Bronchial epithelial cell (primary cell): ENCODE measurements around the gene GPR15LG. TPM values are rescaled to one million over a fixed set of nuclear protein-coding genes. Genes with fewer than 3 reads are reported as not detected.

Experiments used
- DNase-seq: peaks from one replicate; pipeline ENCODE4 v3.0.0-alpha.2; 2010; ENCODE audit warnings: low read depth
- FAIRE-seq: peaks from 2 replicates; lab custom pipeline; 2011; peaks lifted over from hg19 to GRCh38; lab: Jason Lieb, UNC
- H3K27me3 ChIP-seq: 2 replicates; pipeline ENCODE4 v1.5.1; 2011; ENCODE audit warnings: low read length; ENCODE audit not compliant: control insufficient read depth, insufficient read depth
- H3K36me3 ChIP-seq: 2 replicates; pipeline ENCODE4 v1.5.1; 2011; ENCODE audit warnings: low read length; ENCODE audit not compliant: control insufficient read depth, insufficient read depth
- H3K4me3 ChIP-seq: 2 replicates; pipeline ENCODE4 v1.5.1; 2011; ENCODE audit warnings: mild to moderate bottlenecking, low read depth, low read length, control low read depth
- CTCF ChIP-seq: IDR thresholded peaks from 2 replicates; pipeline ENCODE4 v1.5.1; 2011; ENCODE audit warnings: mild to moderate bottlenecking, moderate library complexity, low read length, control low read depth, inconsistent platforms; ENCODE audit not compliant: insufficient read depth, severe bottlenecking
- total RNA-seq: library from RNA; depleted of rRNA; stranded (reverse); fragments of >200 nt; gene quantifications from 2 replicates; pipeline ENCODE4 v1.2.1, GENCODE V29; 2014

GPR15LG gene
- total RNA-seq, 1 donor from 2014 or later: 0.53 TPM

GRCh38 chr10:84185526-84186175 lies 12.1 kb downstream of the GPR15LG start:
- FAIRE-seq (no peak), DNase-seq (no peak)
- Histone ChIP-seq H3K36me3 (no peaks in the 10 kb centered on the region), H3K27me3 (no peaks in the 10 kb centered on the region), H3K4me3 (no peak overlapping the region)
- TF ChIP-seq CTCF: no peak

GRCh38 chr10:84188815-84189214 lies 15.2 kb downstream of the GPR15LG start:
- no peaks in the 10 kb centered on the region for H3K27me3 ChIP-seq
- FAIRE-seq (no peak), DNase-seq (no peak)
- no peaks in the 10 kb centered on the region for H3K36me3 ChIP-seq
- TF ChIP-seq CTCF: no peak
- H3K4me3 ChIP-seq: no peak overlapping the region

- no peaks in the 10 kb centered on the region for H3K36me3 ChIP-seq
- H3K27me3 ChIP-seq: peaks cover 1% of the 10 kb centered on the region
- DNase-seq (no peak), FAIRE-seq (no peak)
- H3K4me3 ChIP-seq: no peak overlapping the region
- no peak for TF ChIP-seq CTCF
These were observed 17.0 kb downstream of the GPR15LG start for GRCh38 chr10:84190621-84191020.

- Histone ChIP-seq H3K4me3 (no peak overlapping the region), H3K36me3 (no peaks in the 10 kb centered on the region), H3K27me3 (peaks cover 1% of the 10 kb centered on the region)
- TF ChIP-seq CTCF: no peak
- FAIRE-seq (no peak), DNase-seq (no peak)
These were observed 17.5 kb downstream of the GPR15LG start for GRCh38 chr10:84191106-84191505.

GRCh38 chr10:84193327-84193726 lies 19.7 kb downstream of the GPR15LG start:
- DNase-seq (no peak), FAIRE-seq (peak; percentile 28)
- peaks cover 1% of the 10 kb centered on the region for H3K27me3 ChIP-seq

More at GRCh38 chr10:84193327-84193726, 19.7 kb downstream of the GPR15LG start:
- Histone ChIP-seq H3K36me3 (no peaks in the 10 kb centered on the region), H3K4me3 (no peak overlapping the region)
- TF ChIP-seq CTCF: no peak
